GM21360 (cell line): Measurements from ENCODE around the gene ZNF76.

Experiments
- ATAC-seq: cut with Tn5 transposase; IDR thresholded peaks from one replicate; pipeline ENCODE4 v1.9.1; 2021; ENCODE audit warnings: mild to moderate bottlenecking, moderate library complexity; ENCODE audit not compliant: unreplicated experiment

Gene ZNF76

GRCh38 chr6:35259194-35259947 is at the start of gene ZNF76:
Gene ZNF76 (plus strand): TSS chr6:35259735. CDS start chr6:35281152, 21,417 bp downstream.
- ATAC-seq, result peak; percentile 77

DNA sequence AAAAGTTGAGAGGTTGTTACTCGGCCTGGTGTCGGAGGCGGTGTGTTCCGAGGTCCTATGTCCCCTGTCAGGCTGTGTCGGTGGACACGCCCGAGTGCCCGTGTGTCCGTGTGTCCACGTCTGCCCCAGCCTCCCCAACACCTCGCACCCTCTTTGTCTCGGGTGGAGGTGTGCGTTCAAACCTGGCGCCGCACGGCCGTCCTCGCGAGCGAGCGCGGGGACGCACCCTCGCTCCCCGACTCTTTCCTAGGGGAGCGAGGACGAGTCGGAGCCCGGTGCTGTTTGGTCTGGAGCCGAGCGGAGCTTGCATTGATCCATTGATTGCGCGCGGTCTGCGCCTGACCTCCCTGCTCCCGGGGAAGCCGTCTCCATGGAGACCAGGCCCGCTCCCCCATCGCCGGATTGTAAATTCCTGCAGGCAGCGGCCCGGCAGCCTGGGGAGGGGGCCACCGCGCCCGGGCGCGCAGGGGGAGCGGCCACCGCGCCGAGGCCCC is 46.2 kb upstream of the ZNF76 start:
- ATAC-seq, result no peak

GRCh38 chr6:35213824-35214756 is 45.4 kb upstream of the ZNF76 start, which contains the start of gene SCUBE3:
Gene SCUBE3 (plus strand): TSS chr6:35213956. CDS start chr6:35214419, 463 bp downstream.
- ATAC-seq, result no peak

GRCh38 chr6:35214869-35215664 is 44.5 kb upstream of the ZNF76 start:
- ATAC-seq, result no peak

GRCh38 chr6:35215665-35216411 is 43.7 kb upstream of the ZNF76 start:
- ATAC-seq, result no peak

DNA sequence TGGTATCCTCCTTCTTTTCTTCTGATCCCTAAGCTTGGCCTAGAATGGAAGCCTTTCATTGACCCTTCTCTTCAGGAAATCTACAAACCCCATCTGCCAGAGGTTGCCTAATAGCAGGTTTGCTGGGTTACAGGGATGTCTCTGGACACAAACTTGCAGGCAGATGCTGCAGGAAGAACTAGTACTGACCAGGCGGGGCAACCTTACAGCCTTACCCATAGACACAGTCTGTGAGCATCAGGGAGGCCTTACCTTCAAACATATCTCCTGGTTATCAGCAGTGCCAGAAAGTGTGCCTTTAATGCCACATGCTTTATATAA is 43.2 kb upstream of the ZNF76 start:
- ATAC-seq, result no peak

DNA sequence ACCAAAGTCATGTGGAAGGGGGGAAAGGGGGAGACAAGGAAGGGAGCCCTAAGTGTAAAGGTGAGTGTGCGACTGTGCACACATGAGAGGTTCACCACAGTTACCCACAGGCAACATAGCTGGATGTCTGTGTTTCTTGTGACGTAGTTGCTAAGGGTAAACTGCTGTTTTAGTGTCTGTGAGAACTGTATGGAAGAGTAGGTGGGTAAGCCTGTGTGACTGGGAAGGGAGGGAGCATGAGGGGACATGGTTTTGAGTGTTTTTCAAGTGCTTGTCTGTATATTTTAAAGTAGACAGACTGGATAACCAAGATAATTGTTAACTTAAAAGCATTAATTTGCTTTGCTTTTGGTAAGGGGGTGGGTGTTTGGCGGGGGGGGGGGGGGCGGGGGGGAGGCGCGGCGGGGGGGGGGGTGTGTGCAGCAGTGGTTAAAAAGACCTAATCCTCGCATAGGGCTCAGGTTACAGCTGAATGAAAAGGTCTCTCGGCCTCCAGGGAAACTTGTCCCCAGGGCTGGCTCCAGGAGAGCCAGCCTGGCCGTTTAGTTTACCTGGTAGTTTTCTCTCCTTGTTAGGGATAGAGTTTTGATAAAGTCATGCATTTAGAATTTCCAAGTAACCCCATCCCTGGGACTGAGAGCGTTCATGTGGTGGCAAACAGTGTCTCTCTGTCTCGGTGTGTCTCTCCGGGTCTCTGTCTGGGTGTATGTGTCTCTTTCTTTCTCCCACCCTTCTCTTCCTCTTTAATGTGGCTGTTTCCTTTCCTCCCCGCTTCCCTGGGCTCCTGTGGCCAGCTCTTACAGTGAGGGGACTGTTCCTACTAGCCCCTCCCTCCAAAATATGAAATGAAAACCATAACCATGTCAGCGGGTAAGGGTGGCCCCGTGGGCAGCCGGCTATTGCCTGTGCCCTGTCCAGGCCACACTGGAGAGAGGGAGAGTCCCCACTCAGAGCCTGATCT is 42.4 kb upstream of the ZNF76 start:
- ATAC-seq, result no peak

DNA sequence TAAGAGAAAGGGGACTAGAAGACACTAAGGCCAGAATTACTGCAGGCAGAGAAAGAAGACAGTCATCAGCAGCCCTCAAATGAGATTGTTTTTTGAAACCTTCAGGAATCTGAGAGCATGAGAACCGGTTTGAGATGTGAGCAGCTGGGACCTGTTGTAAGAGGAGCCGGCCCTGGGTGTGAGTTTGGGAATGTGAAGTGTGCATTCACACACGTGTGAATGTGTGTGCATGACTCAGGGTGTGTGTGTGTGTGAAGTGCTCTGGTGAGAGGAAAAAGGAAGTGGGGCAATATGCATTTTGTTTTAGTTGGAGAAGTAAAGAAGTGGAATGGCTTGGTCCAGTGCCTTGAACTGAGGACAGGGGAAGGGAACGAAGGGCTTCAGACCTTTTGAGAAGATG is 41.5 kb upstream of the ZNF76 start:
- no peak for ATAC-seq

DNA sequence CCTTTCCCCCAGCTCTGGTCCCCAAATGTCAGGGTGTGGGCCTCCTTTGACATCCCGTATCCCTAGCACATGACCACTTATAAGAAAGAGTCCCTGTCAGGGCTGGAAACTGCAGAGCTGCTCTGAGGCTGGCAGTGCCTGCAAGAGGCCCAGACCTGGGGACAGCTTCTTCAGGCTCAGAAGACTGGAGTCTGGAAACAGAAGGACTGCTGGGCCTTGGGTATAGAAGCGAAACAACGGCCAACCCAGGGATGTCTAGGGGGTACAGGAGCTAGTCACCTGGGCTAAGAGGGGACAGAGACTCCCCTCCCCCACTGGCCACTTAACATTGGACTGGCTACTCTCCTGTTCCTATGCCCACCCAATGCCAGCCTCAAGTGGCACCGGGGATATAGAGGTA is 41.1 kb upstream of the ZNF76 start:
- no peak for ATAC-seq

- ATAC-seq, result no peak
Observed at GRCh38 chr6:35219683-35220326, 39.7 kb upstream of the ZNF76 start.

- no peak for ATAC-seq
Observed at GRCh38 chr6:35220711-35221110, 38.8 kb upstream of the ZNF76 start.

GRCh38 chr6:35223396-35223795 is 36.1 kb upstream of the ZNF76 start:
- no peak for ATAC-seq

GRCh38 chr6:35224720-35225119 is 34.8 kb upstream of the ZNF76 start:
- no peak for ATAC-seq

DNA sequence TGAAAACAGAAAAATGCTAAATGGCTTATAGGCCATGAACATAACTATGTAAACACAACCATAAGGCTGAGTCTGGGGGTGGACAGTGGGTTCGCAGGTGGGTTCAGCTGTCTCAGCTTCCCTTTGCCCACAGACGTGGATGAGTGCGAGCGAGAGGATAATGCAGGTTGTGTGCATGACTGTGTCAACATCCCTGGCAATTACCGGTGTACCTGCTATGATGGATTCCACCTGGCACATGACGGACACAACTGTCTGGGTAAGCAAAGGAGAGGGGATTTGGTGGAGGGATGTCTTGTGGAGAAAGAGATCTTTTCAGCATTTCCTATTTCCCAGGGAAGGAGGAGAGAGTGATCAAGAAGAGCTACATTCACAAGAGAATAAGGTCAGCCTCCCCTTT is 31.1 kb upstream of the ZNF76 start:
- ATAC-seq, result no peak

GRCh38 chr6:35229304-35229703 is 30.2 kb upstream of the ZNF76 start:
- no peak for ATAC-seq

DNA sequence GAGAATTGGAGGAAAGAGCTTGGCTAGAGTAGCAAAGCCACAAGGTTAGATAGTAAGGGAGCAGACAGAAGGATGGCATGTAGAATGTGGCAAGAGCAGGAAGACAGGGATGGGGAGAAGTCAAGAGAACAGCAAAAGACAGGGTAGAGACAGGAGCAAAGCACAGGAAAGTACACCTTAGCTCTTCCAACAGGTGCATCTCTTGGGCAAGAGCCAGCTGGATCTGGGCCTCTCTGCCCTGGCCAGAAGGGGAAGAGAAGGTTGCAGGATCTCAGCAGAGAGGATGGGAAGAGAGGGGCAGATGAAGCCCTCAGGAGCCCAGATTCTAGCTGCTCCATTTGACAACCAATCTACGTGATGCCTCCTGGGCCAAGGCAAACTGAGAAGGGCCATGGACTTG is 29.0 kb upstream of the ZNF76 start:
- ATAC-seq, result no peak

DNA sequence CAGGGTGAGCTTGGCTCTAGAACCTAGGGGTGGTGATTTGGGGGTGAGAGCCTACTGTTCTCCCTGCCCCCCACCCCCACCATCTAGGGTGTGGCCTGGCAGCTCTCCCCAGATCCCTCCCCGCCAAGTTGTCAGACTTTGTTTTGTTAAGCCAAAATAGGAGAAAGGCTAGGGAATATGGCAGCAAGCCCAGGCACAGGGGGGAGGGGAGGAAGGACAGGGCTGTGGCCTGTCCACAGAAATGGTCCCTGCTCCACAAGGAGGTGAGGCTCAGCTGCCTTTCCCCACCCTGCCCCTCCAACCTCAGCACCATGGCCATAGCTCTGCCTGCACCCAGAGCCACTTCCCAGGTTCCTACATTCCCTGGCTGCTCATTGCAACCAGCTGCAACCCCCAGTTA is 28.6 kb upstream of the ZNF76 start:
- ATAC-seq, result no peak

DNA sequence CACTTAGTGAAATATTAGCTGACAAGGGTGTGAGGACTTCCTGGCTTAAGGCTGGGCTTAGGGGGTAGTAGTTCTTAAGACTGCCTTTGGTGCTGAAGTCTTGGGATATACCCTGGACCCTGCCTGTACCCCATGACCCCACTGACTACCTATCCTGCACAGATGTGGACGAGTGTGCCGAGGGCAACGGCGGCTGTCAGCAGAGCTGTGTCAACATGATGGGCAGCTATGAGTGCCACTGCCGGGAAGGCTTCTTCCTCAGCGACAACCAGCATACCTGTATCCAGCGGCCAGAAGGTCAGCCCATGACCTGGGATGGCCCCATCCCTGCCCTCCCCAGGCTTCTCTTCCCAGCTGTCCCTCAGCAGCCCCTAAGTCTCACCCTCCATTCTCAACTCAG is 28.0 kb upstream of the ZNF76 start:
- no peak for ATAC-seq

DNA sequence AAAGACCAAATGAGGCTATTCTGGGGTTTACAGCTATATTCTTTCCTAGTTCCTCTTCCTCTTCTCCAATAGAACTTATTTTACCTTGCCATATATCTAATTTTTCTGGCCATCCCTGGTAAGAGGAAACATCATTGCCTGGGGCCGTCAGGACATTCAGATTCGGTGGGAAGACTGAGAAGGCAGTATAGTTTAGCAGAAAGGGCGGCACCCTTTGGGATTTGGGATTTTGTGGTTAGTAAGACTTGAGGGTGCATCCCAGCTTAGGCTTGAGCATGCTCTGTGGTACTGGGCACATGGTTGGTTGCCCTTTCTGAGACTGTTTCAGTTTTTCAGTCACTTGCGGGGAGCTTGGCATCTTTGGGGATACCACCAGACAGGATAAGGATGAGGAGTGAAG is 24.6 kb upstream of the ZNF76 start:
- ATAC-seq, result no peak
